HG03103 (cell line): ENCODE results near the gene RIOX2.

Experiments used
- ATAC-seq: cut with Tn5 transposase; IDR thresholded peaks from one replicate; pipeline ENCODE4 v1.9.1; 2021; ENCODE audit warnings: low read depth; ENCODE audit not compliant: unreplicated experiment

RIOX2 gene

DNA sequence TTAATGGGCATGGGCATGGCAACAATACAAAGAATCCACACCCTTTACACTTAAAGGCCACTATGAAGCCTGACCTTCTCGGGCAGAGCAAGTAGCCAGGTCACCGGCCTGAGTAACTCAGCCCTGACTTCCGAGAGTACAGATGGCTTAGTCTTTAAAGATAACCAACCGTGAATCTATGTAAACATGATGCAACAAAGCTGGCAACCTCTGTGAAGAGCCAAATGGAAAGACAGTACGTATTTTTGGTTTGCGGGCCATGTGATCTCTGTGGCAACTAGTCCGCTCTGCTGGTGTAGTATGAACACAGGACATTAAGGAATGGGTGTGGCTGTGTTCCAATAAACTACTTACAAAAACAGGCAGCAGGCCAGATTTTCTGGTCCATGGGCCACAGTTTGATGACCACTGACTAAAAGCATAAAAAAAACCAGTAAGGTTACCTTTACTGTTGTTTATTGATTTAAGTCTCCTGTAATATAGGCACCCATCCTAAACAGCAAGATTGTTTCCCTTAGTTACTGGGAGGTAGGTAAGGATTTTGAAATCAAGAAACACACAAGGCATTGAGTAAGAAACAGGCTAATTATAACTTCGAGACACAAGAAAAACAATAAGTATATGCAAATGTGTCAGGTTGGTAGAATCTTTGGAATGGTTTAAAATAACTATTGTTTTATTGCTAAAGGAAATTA, 14.5 kb downstream of the RIOX2 start:
- ATAC-seq, result no peak

DNA sequence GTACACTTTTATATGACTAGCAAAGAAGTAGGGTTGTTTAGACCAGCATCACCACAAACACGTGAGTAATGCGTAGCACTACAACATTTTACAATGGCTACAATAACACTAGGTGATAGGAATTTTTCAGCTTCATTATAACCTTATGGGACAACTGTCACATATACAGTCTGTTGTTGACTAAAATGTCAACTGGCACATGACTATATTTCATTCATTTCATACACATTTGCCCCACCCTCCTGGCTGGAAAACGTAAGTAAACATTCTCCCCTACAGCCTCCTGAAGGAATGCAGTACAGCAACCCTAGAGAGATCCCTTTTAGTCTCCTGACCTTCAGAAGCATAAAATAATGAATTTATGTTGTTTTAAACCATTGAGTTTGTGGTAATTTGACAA, 16.2 kb downstream of the RIOX2 start:
- ATAC-seq, result no peak

DNA sequence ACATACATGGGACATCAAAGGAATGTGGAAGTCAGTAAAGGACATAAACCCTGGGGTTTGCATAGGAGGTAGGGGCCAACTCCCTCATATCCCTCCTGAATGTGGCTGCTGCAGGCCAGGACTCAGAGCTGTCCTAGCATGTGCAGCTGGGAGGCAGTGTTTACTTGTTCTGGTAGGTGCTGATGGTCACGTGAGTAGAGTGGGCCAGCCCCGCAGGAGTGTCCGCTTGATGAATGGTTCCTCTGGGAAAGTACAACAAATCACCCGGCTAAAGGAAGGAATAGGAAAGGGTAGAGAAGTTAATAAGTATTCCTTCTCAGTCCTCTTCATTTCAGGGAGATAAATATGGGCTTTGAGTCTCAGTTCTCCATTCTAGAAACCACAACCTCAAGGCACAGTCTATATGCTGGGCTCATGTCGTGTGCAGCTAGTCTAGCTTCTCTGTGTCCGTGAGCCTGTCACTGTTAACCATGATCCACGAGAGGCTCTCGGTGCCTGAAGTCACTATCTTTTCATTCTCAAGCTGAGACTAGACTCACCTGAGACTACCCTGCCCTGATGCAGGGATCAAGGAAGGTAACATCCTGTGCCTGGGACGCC, 17.9 kb downstream of the RIOX2 start:
- peak; percentile 69 for ATAC-seq

DNA sequence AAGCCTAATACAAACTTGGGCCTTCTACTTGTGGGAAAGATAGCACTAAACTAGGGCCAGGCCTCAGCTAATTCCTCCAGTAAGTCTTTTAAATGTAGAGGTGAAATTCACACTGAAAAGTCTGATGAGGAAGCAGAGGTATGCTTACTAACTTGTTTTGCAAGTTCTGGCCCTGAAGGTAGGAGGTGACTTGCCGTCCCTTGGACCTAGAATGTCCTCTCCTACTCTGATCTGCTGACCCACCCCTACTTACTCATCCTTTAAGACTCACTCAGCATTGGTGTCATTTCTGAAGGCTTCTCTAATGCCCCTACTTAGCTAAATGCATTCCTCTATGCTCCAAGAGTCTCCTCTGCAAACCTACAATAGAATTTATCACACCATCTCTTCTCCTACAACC, 19.4 kb downstream of the RIOX2 start:
- ATAC-seq, result no peak

GRCh38 chr3:97952280-97952679, 20.0 kb downstream of the RIOX2 start:
- ATAC-seq, result no peak

- ATAC-seq, result no peak
These were observed 21.9 kb downstream of the RIOX2 start for GRCh38 chr3:97950360-97950759.

GRCh38 chr3:97949743-97950142, 22.5 kb downstream of the RIOX2 start:
- no peak for ATAC-seq

GRCh38 chr3:97949110-97949485, 23.1 kb downstream of the RIOX2 start:
- no peak for ATAC-seq

DNA sequence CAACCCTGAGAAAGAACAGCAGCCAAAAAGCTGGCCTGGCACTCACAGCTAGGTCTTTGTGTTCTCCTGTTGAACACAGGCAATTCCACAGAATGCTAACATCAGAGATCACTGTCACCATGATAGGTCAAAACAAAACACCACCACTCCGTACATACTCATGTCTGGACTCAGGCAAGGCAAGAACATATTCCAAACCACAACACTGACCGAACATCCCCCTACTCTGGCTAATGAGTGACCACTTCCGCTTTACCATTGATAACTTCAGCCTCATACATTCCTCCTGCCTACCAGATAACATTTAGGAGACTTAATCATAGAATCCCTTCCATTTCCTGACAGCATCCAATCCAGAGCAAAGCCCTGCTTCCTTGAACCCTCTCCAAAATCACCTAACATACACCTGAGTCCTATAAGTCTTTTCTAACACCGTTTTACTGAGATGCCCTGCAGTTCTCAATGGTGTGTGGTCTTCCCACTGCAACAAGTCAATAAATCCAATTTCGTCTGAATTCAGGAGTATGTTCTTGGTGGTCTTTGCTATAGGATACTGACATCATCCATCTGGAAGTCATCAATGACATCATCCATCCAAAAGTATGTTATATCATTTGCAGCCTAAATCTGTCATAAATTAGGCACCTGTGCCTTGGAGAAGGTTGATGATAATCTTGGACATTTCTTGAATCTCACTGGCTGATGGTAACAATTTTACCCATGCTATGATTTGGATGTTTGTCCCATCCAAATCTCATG, 23.7 kb downstream of the RIOX2 start:
- ATAC-seq, result no peak

- no peak for ATAC-seq
These were observed 29.3 kb downstream of the RIOX2 start for GRCh38 chr3:97942801-97943546.

DNA sequence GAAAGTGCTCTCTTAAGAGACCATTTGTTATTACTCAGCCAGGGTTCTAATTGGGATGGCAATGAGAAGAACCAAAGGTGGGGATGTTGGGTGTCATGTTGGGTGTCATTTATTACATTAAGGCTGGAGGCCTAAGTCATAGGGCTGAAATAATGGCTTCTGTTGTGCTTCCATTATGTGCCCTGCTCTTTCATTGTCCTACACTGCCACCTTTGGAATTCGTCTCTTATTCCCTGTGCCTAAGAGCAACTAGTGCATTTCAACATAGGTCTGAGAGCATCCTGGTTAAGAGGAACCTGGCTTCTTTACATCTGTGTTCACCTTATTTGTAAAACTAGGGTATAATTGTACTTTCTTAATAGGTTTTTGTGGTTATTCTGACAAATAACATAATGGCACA, 32.2 kb downstream of the RIOX2 start:
- ATAC-seq, result no peak

GRCh38 chr3:97939401-97939800, 32.8 kb downstream of the RIOX2 start:
- no peak for ATAC-seq

DNA sequence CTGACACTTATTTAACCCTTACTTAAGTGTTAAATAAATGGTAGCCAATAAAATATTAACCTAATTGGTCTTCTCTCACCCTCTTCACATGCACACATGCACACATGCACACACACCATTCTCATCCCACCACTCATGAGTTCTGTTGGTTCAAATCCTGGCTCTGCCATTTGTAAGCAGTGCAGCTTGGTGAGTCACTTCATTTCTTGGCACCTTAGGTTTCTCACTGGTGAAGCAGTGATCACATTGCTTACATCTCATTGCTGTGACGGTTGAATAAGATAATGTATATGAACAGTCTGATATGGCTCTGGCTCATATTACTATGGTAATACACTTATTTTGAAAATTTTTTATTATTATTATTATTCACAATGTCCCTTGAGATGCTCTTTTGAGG, 33.8 kb downstream of the RIOX2 start:
- no peak for ATAC-seq

GRCh38 chr3:97937205-97937604, 35.0 kb downstream of the RIOX2 start:
- ATAC-seq, result no peak

- ATAC-seq, result no peak
These were observed 36.4 kb downstream of the RIOX2 start for GRCh38 chr3:97935842-97936241.

DNA sequence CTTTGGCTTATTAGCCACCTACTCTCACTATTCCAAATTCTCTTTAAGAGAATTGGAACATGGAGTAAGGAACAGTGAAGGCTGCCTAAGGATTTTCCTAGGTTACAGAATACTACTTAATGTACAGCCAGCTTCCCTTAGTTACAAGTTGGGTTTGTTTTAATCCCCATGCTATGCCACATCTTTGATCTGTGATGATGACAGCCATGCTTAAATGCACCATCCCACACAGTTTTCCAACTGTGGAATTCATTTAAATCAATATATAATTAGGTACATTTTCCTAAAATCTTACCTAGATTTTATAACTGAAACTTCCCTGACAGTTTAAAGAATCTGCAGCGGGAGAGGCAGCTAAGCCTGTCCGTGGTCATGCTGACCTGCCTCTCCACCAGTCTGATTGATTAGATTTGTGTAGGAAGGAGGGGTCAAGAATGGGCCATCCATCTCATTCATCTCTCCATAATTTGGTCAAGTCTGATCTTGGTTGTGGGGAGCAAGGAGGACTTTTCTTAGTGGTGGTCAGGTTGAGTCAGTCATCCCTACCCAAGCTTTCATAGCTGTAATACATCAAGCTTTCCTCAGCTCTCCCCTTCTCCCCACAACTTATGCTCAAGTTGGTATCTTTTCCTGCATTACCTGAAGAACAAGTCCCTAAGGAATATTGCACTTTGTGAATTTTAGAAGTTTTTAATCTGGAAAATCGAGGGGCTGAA, 37.1 kb downstream of the RIOX2 start:
- no peak for ATAC-seq

DNA sequence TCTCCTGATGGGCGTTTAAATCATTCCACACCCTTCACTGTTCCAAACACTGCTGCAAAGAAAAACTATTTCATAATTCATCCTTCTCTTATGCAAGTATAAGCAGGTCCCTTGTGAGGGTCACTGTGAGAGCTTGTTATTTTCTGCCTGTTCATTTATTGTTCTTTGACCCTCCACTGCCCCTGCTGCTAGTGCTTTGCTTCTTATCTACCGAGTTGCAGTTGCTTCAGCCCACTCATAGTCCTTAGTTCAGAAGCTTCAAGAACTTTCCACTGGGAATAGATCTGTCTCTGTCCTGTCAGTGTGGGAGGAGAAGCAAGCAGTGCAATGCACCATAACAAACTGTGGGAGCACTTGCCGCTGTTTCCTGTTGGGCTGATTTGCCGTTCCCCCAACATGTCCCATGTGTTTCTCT, 39.8 kb downstream of the RIOX2 start:
- ATAC-seq, result no peak

GRCh38 chr3:97931218-97931617, 41.0 kb downstream of the RIOX2 start:
- no peak for ATAC-seq

- ATAC-seq, result no peak
These were observed 42.2 kb downstream of the RIOX2 start for GRCh38 chr3:97930018-97930417.

DNA sequence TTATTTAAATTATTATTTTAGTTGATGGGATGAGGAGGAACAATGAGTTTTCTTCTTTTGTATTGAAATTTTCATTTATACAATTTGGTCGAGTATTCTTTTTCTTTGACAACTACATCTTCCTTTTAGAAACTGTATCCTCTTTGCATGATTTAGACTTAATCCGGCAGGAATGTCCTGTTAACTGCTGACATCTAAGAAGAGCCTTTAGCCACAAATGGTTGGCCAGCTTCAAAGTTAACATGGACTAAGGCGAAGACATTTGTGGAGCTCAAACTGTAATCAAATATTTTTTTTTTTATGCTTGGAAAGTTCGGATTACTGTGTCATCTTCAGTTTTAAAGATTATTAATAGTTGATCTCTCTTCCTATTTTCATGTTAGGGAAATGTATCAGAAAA, 43.2 kb downstream of the RIOX2 start:
- no peak for ATAC-seq

GRCh38 chr3:97927704-97928103, 44.5 kb downstream of the RIOX2 start:
- no peak for ATAC-seq
